H1 (cell line): ENCODE data around the gene CRKL. TPM values are rescaled to one million over a fixed set of nuclear protein-coding genes. Genes with fewer than 3 reads are reported as not detected.

Source experiments
- CTCF ChIA-PET: fragments of 300-600 bp; sonication (Branson Sonifier 250); formaldehyde crosslinking; loops from one replicate; lab custom pipeline; 2021; ENCODE audit not compliant: partially characterized antibody; lab: Charles Lee
- POLR2A ChIA-PET: fragments of 300-600 bp; sonication (Branson Sonifier 250); formaldehyde crosslinking; loops from one replicate; lab custom pipeline; 2021; ENCODE audit warnings: inconsistent platforms; ENCODE audit not compliant: partially characterized antibody; lab: Charles Lee
- DNase-seq, 2 experiments: peaks; one replicate each; pipeline versions ENCODE4 v3.0.0 to v3.0.0-alpha.2; 2010 to 2022; ENCODE audit warnings: low spot score in 2 of 2, low read depth in 1 of 2, mixed read lengths in 1 of 2
- FAIRE-seq: peaks from 2 replicates; lab custom pipeline; 2011; peaks lifted over from hg19 to GRCh38; lab: Jason Lieb, UNC
- H2AFZ ChIP-seq: 2 replicates; pipeline ENCODE4 v1.8.1; 2012; ENCODE audit warnings: low read length, inconsistent platforms
- H2AK5ac ChIP-seq: 2 replicates; pipeline ENCODE4 v1.6.1; 2013; ENCODE audit warnings: low read depth, low read length
- H2BK120ac ChIP-seq: replicated peaks from 2 replicates; pipeline ENCODE3; 2013; ENCODE audit warnings: low read depth, low read length, inconsistent platforms
- H2BK12ac ChIP-seq: 2 replicates; pipeline ENCODE4 v1.6.1; 2013; ENCODE audit warnings: low read depth, low read length
- H2BK15ac ChIP-seq: 2 replicates; pipeline ENCODE4 v1.6.1; 2013; ENCODE audit warnings: low read length
- H2BK20ac ChIP-seq: 2 replicates; pipeline ENCODE4 v1.6.1; 2013; ENCODE audit warnings: low read length
- H2BK5ac ChIP-seq: 2 replicates; pipeline ENCODE4 v1.6.1; 2013; ENCODE audit warnings: low read depth, low read length
- H3K14ac ChIP-seq: 2 replicates; pipeline ENCODE4 v1.6.1; 2013; ENCODE audit warnings: inconsistent platforms; ENCODE audit not compliant: insufficient read length
- H3K18ac ChIP-seq: 2 replicates; pipeline ENCODE4 v1.6.1; 2013; ENCODE audit warnings: low read length; ENCODE audit errors: extremely low read depth
- H3K23ac ChIP-seq: 2 replicates; pipeline ENCODE4 v1.6.1; 2013; ENCODE audit warnings: inconsistent platforms; ENCODE audit not compliant: insufficient read length
- H3K23me2 ChIP-seq: 2 replicates; pipeline ENCODE4 v1.6.1; 2013; ENCODE audit warnings: low read depth, low read length
- H3K27ac ChIP-seq: 2 replicates; pipeline ENCODE4 v1.6.1; 2011; ENCODE audit warnings: low read depth, low read length, inconsistent platforms
- H3K27me3 ChIP-seq, 4 experiments: replicated peaks in 1 of 4; 1 replicate in 1 of 4; 2 replicates in 3 of 4; pipeline versions ENCODE4 v1.6.1 to v1.8.1; 2011 to 2013; ENCODE audit warnings: low read length in 3 of 4, mild to moderate bottlenecking in 3 of 4, inconsistent platforms in 2 of 4, mixed read lengths in 2 of 4, moderate library complexity in 1 of 4; ENCODE audit not compliant: control insufficient read depth in 3 of 4, insufficient read depth in 3 of 4; ENCODE audit errors: extremely low read depth in 1 of 4
- H3K36me3 ChIP-seq, 4 experiments: 2 replicates each; pipeline versions ENCODE4 v1.6.1 to v1.8.1; 2011 to 2013; ENCODE audit warnings: mild to moderate bottlenecking in 4 of 4, low read length in 3 of 4, moderate library complexity in 2 of 4, control low read depth in 1 of 4, inconsistent platforms in 1 of 4; ENCODE audit not compliant: insufficient read depth in 4 of 4, control insufficient read depth in 2 of 4
- H3K4ac ChIP-seq: replicated peaks from 2 replicates; pipeline ENCODE3; 2013; ENCODE audit warnings: low read length, low read depth, mixed read lengths, inconsistent platforms; ENCODE audit not compliant: insufficient read length
- H3K4me1 ChIP-seq, 4 experiments: replicated peaks in 1 of 4; 1 replicate in 1 of 4; 2 replicates in 3 of 4; pipeline versions ENCODE4 v1.6.1 to v1.8.1; 2011 to 2013; ENCODE audit warnings: low read length in 3 of 4, inconsistent platforms in 2 of 4, mixed read lengths in 1 of 4; ENCODE audit not compliant: insufficient read depth in 4 of 4, control insufficient read depth in 3 of 4
- H3K4me2 ChIP-seq, 2 experiments: 2 replicates each; pipeline versions ENCODE4 v1.6.1 to v1.8.1; 2011 to 2013; ENCODE audit warnings: low read depth in 2 of 2, low read length in 2 of 2, control low read depth in 1 of 2, inconsistent platforms in 1 of 2, mild to moderate bottlenecking in 1 of 2; ENCODE audit not compliant: insufficient read depth in 1 of 2
- H3K4me3 ChIP-seq, 4 experiments: fragments of 200-600, 300-600 bp in 1 of 4; sonication (generic), shearing (Covaris generic), sonication (Bioruptor Twin) in 1 of 4; 2 replicates each; pipeline versions ENCODE4 v1.5.1 to v1.8.1; 2011 to 2016; ENCODE audit warnings: low read length in 4 of 4, low read depth in 3 of 4, control low read depth in 2 of 4, inconsistent platforms in 2 of 4, mild to moderate bottlenecking in 2 of 4, mixed read lengths in 1 of 4, moderate library complexity in 1 of 4; ENCODE audit not compliant: insufficient read depth in 2 of 4; ENCODE audit errors: extremely low read depth in 1 of 4
- H3K56ac ChIP-seq: replicated peaks from 2 replicates; pipeline ENCODE3; 2013; ENCODE audit warnings: low read depth, mild to moderate bottlenecking, mixed read lengths, low read length, inconsistent platforms; ENCODE audit not compliant: insufficient read length
- H3K79me1 ChIP-seq: 2 replicates; pipeline ENCODE4 v1.6.1; 2013; ENCODE audit warnings: low read depth, low read length, control low read depth
- H3K79me2 ChIP-seq, 2 experiments: 2 replicates each; pipeline versions ENCODE4 v1.6.1 to v1.8.1; 2012 to 2013; ENCODE audit warnings: low read length in 2 of 2, mild to moderate bottlenecking in 2 of 2, inconsistent platforms in 1 of 2; ENCODE audit not compliant: insufficient read depth in 2 of 2, control insufficient read depth in 1 of 2
- H3K9ac ChIP-seq, 4 experiments: replicated peaks in 1 of 4; 1 replicate in 1 of 4; 2 replicates in 3 of 4; pipeline versions ENCODE4 v1.6.1 to v1.8.1; 2011 to 2013; ENCODE audit warnings: low read depth in 3 of 4, low read length in 3 of 4, control low read depth in 2 of 4, mild to moderate bottlenecking in 2 of 4, moderate library complexity in 2 of 4, inconsistent platforms in 1 of 4; ENCODE audit errors: extremely low read depth in 1 of 4
- H3K9me3 ChIP-seq, 2 experiments: 2 replicates each; pipeline versions ENCODE4 v1.6.1 to v1.8.1; 2012 to 2013; ENCODE audit warnings: mild to moderate bottlenecking in 2 of 2, moderate library complexity in 2 of 2, control low read depth in 1 of 2, inconsistent platforms in 1 of 2, low read depth in 1 of 2, low read length in 1 of 2, mixed read lengths in 1 of 2; ENCODE audit not compliant: insufficient read depth in 2 of 2
- H4K20me1 ChIP-seq, 2 experiments: replicated peaks in 1 of 2; 2 replicates each; pipeline versions ENCODE3 to v1.8.1; 2011 to 2013; ENCODE audit warnings: inconsistent platforms in 2 of 2, low read length in 2 of 2, mild to moderate bottlenecking in 1 of 2; ENCODE audit not compliant: insufficient read depth in 2 of 2, control insufficient read depth in 1 of 2
- H4K5ac ChIP-seq: 2 replicates; pipeline ENCODE4 v1.6.1; 2013; ENCODE audit warnings: low read length, low read depth, mixed read lengths, inconsistent platforms; ENCODE audit not compliant: insufficient read length
- H4K8ac ChIP-seq: 2 replicates; pipeline ENCODE4 v1.8.0; 2013; ENCODE audit warnings: mild to moderate bottlenecking, moderate library complexity, low read length, inconsistent platforms; ENCODE audit not compliant: insufficient read depth; ENCODE audit errors: extremely low read depth
- H4K91ac ChIP-seq: replicated peaks from 2 replicates; pipeline ENCODE3; 2013; ENCODE audit warnings: low read length, mixed read lengths, inconsistent platforms; ENCODE audit not compliant: insufficient read length
- BACH1 ChIP-seq: IDR thresholded peaks from 2 replicates; pipeline ENCODE4 v1.6.1; 2012; ENCODE audit warnings: low read length, improper control_type of control experiment
- EGR1 ChIP-seq: IDR thresholded peaks from 2 replicates; pipeline ENCODE4 v1.6.1; 2011; ENCODE audit warnings: low read depth, low read length, borderline replicate concordance
- GABPA ChIP-seq: IDR thresholded peaks from 2 replicates; pipeline ENCODE4 v1.6.1; 2011; ENCODE audit warnings: mild to moderate bottlenecking, low read length, moderate library complexity, borderline replicate concordance; ENCODE audit not compliant: insufficient read depth
- GTF2F1 ChIP-seq: IDR thresholded peaks from 2 replicates; pipeline ENCODE4 v1.6.1; 2012; ENCODE audit warnings: low read depth, low read length, improper control_type of control experiment, borderline replicate concordance
- JUND ChIP-seq: IDR thresholded peaks from 2 replicates; pipeline ENCODE4 v1.6.1; 2011; ENCODE audit warnings: mild to moderate bottlenecking, improper control_type of control experiment, low read length
- KDM4A ChIP-seq: IDR thresholded peaks from one replicate; pipeline ENCODE4 v1.7.1; 2012; ENCODE audit warnings: low read depth, mild to moderate bottlenecking, moderate library complexity, low read length, inconsistent platforms; ENCODE audit not compliant: severe bottlenecking
- MAX ChIP-seq: IDR thresholded peaks from 2 replicates; pipeline ENCODE4 v1.6.1; 2012; ENCODE audit warnings: inconsistent platforms
- NRF1 ChIP-seq: IDR thresholded peaks from 2 replicates; pipeline ENCODE4 v1.6.1; 2011; ENCODE audit warnings: mild to moderate bottlenecking, low read depth, low read length, improper control_type of control experiment
- RBBP5 ChIP-seq: IDR thresholded peaks from 2 replicates; pipeline ENCODE4 v1.7.1; 2012; ENCODE audit warnings: low read depth, mild to moderate bottlenecking, inconsistent platforms, low read length, moderate library complexity, borderline replicate concordance
- SRF ChIP-seq: IDR thresholded peaks from 2 replicates; pipeline ENCODE4 v1.6.1; 2011; ENCODE audit warnings: mild to moderate bottlenecking, low read depth, low read length, moderate library complexity
- SUZ12 ChIP-seq: fragments of 200-600 bp; sonication (generic); IDR thresholded peaks from 2 replicates; pipeline ENCODE4 v1.6.1; 2012; ENCODE audit warnings: mild to moderate bottlenecking, inconsistent platforms, low read length, moderate library complexity, mixed read lengths
- WGBS, 2 experiments: shearing (Covaris generic) in 1 of 2; methylation state at CpG; one replicate each; pipeline versions ENCODE4 v1.1.6 to v1.1.7; 2013 to 2015; ENCODE audit warnings: low lambda C conversion rate in 2 of 2, mixed read lengths in 2 of 2, inconsistent platforms in 1 of 2, low coverage in 1 of 2, missing lambda C conversion rate in 1 of 2; ENCODE audit not compliant: insufficient replicate concordance in 2 of 2, insufficient coverage in 1 of 2, insufficient read length in 1 of 2; ENCODE audit errors: extremely low coverage in 1 of 2, missing lambda C conversion rate in 1 of 2; 5-methylcytosine and 5-hydroxymethylcytosine counted together
- polyA plus RNA-seq, 7 experiments: library from polyadenylated mRNA; depleted of rRNA in 3 of 7; stranded (reverse) in 5 of 7; unstranded in 2 of 7; fragments of >200 nt in 5 of 7; fragments of 200-250 nt in 2 of 7; gene quantifications; 1 replicate in 5 of 7; 2 replicates in 1 of 7; 4 replicates in 1 of 7; pipeline versions ENCODE4 v1.2.1 to v1.2.3, GENCODE V29; 2011 to 2013; ENCODE audit warnings: missing spikeins in 2 of 7, mixed read lengths in 2 of 7
- total RNA-seq: library from RNA; stranded (reverse); fragmentation: NEBNext Ultra II Directional; extraction: Animal tissue kit (Norgen Biotek cat#: 25700); gene quantifications from 2 replicates; pipeline ENCODE4 v1.2.1, GENCODE V29; 2021
- TF ChIP-seq, protein P1 (sequence below): IDR thresholded peaks from 2 replicates; pipeline ENCODE4 v1.6.1; 2011; ENCODE audit warnings: low read length, improper control_type of control experiment

The CRKL gene
- total and polyA plus RNA-seq, 2 of the 8 experiments (the other 6 are each of a cell fraction or from before 2014, with no cell fraction given) = 34.5 to 94.5 TPM

DNA sequence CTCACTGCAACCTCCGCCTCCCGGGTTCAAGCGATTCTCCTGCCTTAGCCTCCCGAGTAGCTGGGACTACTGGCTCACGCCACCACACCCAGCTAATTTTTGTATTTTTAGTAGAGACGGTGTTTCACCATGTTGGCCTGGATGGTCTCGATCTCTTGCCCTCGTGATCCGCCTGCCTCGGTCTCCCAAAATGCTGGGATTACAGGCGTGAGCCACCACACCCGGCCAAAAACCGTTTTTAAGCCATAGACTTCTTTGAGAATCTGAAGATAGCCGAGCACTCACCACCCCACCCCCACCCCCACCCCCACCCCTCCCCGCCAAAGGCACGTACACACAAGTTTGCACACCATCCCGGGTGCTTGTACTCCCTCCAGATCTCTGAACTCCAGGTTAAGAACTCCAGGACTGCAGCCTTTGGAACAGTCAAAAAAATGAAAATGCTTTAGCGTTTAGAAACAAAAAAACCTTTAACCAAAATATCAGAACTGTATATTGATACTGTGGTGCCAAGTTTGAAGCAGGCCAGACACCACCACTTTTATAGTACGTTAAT, 1.5 kb downstream of the CRKL start:
- peaks cover 23 to 29% of the 10 kb centered on the region in 2 experiments for H4K20me1 ChIP-seq
- no peak overlapping the region for H2BK12ac ChIP-seq
- peak overlapping the region; percentile 10; the same call in 1 of the 2 replicates for H3K27ac ChIP-seq
- H3K4me1 ChIP-seq = peaks cover 0 to 3% (median 0%) of the 10 kb centered on the region in 4 experiments; a peak in 4 of 7 replicates
- H3K36me3 ChIP-seq = no peaks in the 10 kb centered on the region
- H4K8ac ChIP-seq = no peak overlapping the region
- no peak overlapping the region for H2BK20ac ChIP-seq
- H3K56ac ChIP-seq = no peak overlapping the region
- FAIRE-seq (no peak), DNase-seq (no peak)
- no peak overlapping the region for H2BK15ac ChIP-seq
- H3K79me1 ChIP-seq = no peaks in the 10 kb centered on the region; the same call in 1 of the 2 replicates
- peaks cover 52 to 65% of the 10 kb centered on the region in 2 experiments for H3K79me2 ChIP-seq
- peak overlapping the region in 3 of 4 experiments; percentile 51 to 58 (median 58); a peak in 5 of 7 replicates for H3K9ac ChIP-seq
- H3K18ac ChIP-seq = no peak overlapping the region
- no peak overlapping the region for H2BK120ac ChIP-seq
- no peak overlapping the region for H2AK5ac ChIP-seq
- ChIA-PET CTCF (interaction anchor here (1.4 kb wide), 1 partner anchor 24 kb away, joined by 3 read pairs; no protein-coding TSS in a partner anchor), POLR2A (interaction anchor here (0.7 to 1.2 kb wide), 4 partner anchors 18 to 65 kb away, joined by 3 to 4 read pairs (median 3); no protein-coding TSS in a partner anchor)
- no peak overlapping the region for H3K23ac ChIP-seq
- no peak overlapping the region for H2AFZ ChIP-seq
- H3K23me2 ChIP-seq = peaks cover 5% of the 10 kb centered on the region; the same call in 1 of the 2 replicates
- no peaks in the 10 kb centered on the region for H3K27me3 ChIP-seq
- no peak overlapping the region for H2BK5ac ChIP-seq
- H4K91ac ChIP-seq = no peak overlapping the region
- H3K4me2 ChIP-seq = peak overlapping the region; percentile 65 to 79
- H3K4ac ChIP-seq = no peak overlapping the region
- no peaks in the 10 kb centered on the region for H3K9me3 ChIP-seq
- no peak overlapping the region for H4K5ac ChIP-seq
- no peak overlapping the region for H3K14ac ChIP-seq
- 5% methylated on average over 14 of the region's 19 CpGs; no CpG with 5 or more reads in 1 of the 2 experiments for WGBS, 2 experiments
- H3K4me3 ChIP-seq = peak overlapping the region; percentile 92 to 98 (median 96)
- TF ChIP-seq MAX (no peak), RBBP5 (no peak), GTF2F1 (no peak), EGR1 (no peak), NRF1 (no peak), SUZ12 (no peak), JUND (no peak), GABPA (no peak), BACH1 (no peak), SRF (no peak), KDM4A (no peak)
- TF ChIP-seq, protein P1, sequence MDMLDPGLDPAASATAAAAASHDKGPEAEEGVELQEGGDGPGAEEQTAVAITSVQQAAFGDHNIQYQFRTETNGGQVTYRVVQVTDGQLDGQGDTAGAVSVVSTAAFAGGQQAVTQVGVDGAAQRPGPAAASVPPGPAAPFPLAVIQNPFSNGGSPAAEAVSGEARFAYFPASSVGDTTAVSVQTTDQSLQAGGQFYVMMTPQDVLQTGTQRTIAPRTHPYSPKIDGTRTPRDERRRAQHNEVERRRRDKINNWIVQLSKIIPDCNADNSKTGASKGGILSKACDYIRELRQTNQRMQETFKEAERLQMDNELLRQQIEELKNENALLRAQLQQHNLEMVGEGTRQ = no peak
